Calu3 (cell line): Measurements from ENCODE around the gene ADGRD1. TPM values are rescaled to one million over a fixed set of nuclear protein-coding genes. Genes with fewer than 3 reads are reported as not detected.

Experiments
- BruUV-seq: library from RNA; stranded (reverse); fragments of 400-500 nt; replicated peaks from 2 replicates; lab custom pipeline; 2021; lab: Mats Ljungman, UMichigan
- CTCF ChIA-PET: fragments of 300-600 bp; sonication (Branson Sonifier 250); formaldehyde crosslinking; loops from one replicate; lab custom pipeline; 2022; ENCODE audit warnings: antibody characterized with exemption; lab: Charles Lee
- DNase-seq: peaks from one replicate; pipeline ENCODE4 v3.0.0; 2022
- H3K27ac Mint-ChIP-seq: one replicate; pipeline ENCODE4 v1.8.0; 2022; ENCODE audit warnings: mixed read lengths; ENCODE audit not compliant: unreplicated experiment
- H3K27me3 Mint-ChIP-seq: one replicate; pipeline ENCODE4 v1.8.0; 2022; ENCODE audit warnings: mixed read lengths; ENCODE audit not compliant: unreplicated experiment
- H3K36me3 Mint-ChIP-seq: one replicate; pipeline ENCODE4 v1.8.0; 2022; ENCODE audit warnings: mild to moderate bottlenecking, moderate library complexity, mixed read lengths; ENCODE audit not compliant: insufficient read depth, unreplicated experiment
- H3K4me1 Mint-ChIP-seq: one replicate; pipeline ENCODE4 v1.8.0; 2022; ENCODE audit warnings: mild to moderate bottlenecking, low read depth, mixed read lengths; ENCODE audit not compliant: unreplicated experiment
- H3K4me3 Mint-ChIP-seq: one replicate; pipeline ENCODE4 v1.8.0; 2022; ENCODE audit warnings: mild to moderate bottlenecking, low read depth, moderate library complexity, mixed read lengths; ENCODE audit not compliant: unreplicated experiment
- H3K9me3 Mint-ChIP-seq: one replicate; pipeline ENCODE4 v1.8.0; 2022; ENCODE audit warnings: low read depth, mixed read lengths; ENCODE audit not compliant: unreplicated experiment
- intact Hi-C: fragments of 100-400 bp; cut with micrococcal nuclease; formaldehyde crosslinking; loops from one replicate; pipeline ENCODE4 v1.10.0; 2022; ENCODE audit not compliant: unreplicated experiment
- total RNA-seq: library from RNA; stranded (reverse); gene quantifications from 2 replicates; pipeline ENCODE4 v1.2.3, GENCODE V29; 2022
- TF ChIP-seq, protein P1 (sequence below): fragments of 200-600 bp; IDR thresholded peaks from one replicate; pipeline ENCODE4 v1.8.0; 2022; ENCODE audit warnings: antibody characterized with exemption; ENCODE audit not compliant: unreplicated experiment

ADGRD1 gene
- total RNA-seq, 1 experiment from 2014 or later: not detected

GRCh38 chr12:131057722-131058515, 104.2 kb downstream of the ADGRD1 start:
- no peak for DNase-seq
- CTCF ChIA-PET: no interaction called here
- no peak overlapping the region for H3K4me3 Mint-ChIP-seq
- H3K27me3 Mint-ChIP-seq: peaks cover 83% of the 10 kb centered on the region
- peaks cover 5% of the 10 kb centered on the region for H3K9me3 Mint-ChIP-seq
- intact Hi-C loops: no loop called here
- H3K36me3 Mint-ChIP-seq: no peaks in the 10 kb centered on the region
- BruUV-seq: no TSS peak
- H3K27ac Mint-ChIP-seq: no peak overlapping the region
- H3K4me1 Mint-ChIP-seq: no peaks in the 10 kb centered on the region
- TF ChIP-seq, protein P1, sequence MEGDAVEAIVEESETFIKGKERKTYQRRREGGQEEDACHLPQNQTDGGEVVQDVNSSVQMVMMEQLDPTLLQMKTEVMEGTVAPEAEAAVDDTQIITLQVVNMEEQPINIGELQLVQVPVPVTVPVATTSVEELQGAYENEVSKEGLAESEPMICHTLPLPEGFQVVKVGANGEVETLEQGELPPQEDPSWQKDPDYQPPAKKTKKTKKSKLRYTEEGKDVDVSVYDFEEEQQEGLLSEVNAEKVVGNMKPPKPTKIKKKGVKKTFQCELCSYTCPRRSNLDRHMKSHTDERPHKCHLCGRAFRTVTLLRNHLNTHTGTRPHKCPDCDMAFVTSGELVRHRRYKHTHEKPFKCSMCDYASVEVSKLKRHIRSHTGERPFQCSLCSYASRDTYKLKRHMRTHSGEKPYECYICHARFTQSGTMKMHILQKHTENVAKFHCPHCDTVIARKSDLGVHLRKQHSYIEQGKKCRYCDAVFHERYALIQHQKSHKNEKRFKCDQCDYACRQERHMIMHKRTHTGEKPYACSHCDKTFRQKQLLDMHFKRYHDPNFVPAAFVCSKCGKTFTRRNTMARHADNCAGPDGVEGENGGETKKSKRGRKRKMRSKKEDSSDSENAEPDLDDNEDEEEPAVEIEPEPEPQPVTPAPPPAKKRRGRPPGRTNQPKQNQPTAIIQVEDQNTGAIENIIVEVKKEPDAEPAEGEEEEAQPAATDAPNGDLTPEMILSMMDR: no peak

- intact Hi-C loops: no loop called here
- TF ChIP-seq, protein P1: no peak
- DNase-seq: no peak
- Mint-ChIP-seq H3K27me3 (peaks cover 82% of the 10 kb centered on the region), H3K4me3 (no peak overlapping the region), H3K9me3 (peaks cover 5% of the 10 kb centered on the region), H3K27ac (no peak overlapping the region), H3K36me3 (no peaks in the 10 kb centered on the region), H3K4me1 (no peaks in the 10 kb centered on the region)
- no TSS peak for BruUV-seq
- CTCF ChIA-PET: no interaction called here
Observed at GRCh38 chr12:131058700-131059099, 105.0 kb downstream of the ADGRD1 start.

- CTCF ChIA-PET: no interaction called here
- no TSS peak for BruUV-seq
- intact Hi-C loops: no loop called here
- H3K27ac Mint-ChIP-seq: no peak overlapping the region
- H3K4me1 Mint-ChIP-seq: no peaks in the 10 kb centered on the region
- H3K27me3 Mint-ChIP-seq: peaks cover 82% of the 10 kb centered on the region
- no peaks in the 10 kb centered on the region for H3K36me3 Mint-ChIP-seq
- no peak for DNase-seq
- no peak overlapping the region for H3K4me3 Mint-ChIP-seq
- TF ChIP-seq, protein P1: no peak
- H3K9me3 Mint-ChIP-seq: peaks cover 5% of the 10 kb centered on the region
Observed at GRCh38 chr12:131060011-131060703, 106.5 kb downstream of the ADGRD1 start.

GRCh38 chr12:131061041-131061806, 107.5 kb downstream of the ADGRD1 start:
- no peaks in the 10 kb centered on the region for H3K4me1 Mint-ChIP-seq
- H3K4me3 Mint-ChIP-seq: no peak overlapping the region
- CTCF ChIA-PET: no interaction called here
- intact Hi-C loops: no loop called here
- TF ChIP-seq, protein P1: no peak
- H3K27me3 Mint-ChIP-seq: peaks cover 82% of the 10 kb centered on the region
- H3K9me3 Mint-ChIP-seq: peaks cover 5% of the 10 kb centered on the region
- no TSS peak for BruUV-seq
- H3K36me3 Mint-ChIP-seq: no peaks in the 10 kb centered on the region
- no peak for DNase-seq
- no peak overlapping the region for H3K27ac Mint-ChIP-seq
